Occipital lobe (tissue), 2 donors: ENCODE measurements around the gene HSD17B14. TPM values are rescaled to one million over a fixed set of nuclear protein-coding genes. Genes with fewer than 3 reads are reported as not detected.
"Not testable (repeated sequence)": the region's sequence is repeated elsewhere in the genome, so short reads cannot be mapped to it uniquely, and the experiment has no call there.

ENCODE experiments used
- DNase-seq: peaks from one replicate; lab custom pipeline; 2025; lab: John Stamatoyannopoulos, UW
- total RNA-seq: library from RNA; depleted of rRNA; stranded (reverse); fragments of >200 nt; gene quantifications from one replicate; pipeline ENCODE4 v1.2.3, GENCODE V29; 2014

HSD17B14 gene
- total RNA-seq, 1 donor from 2014 or later: 2.5 TPM

GRCh38 chr19:48799358-48800300 is 36.7 kb downstream of the HSD17B14 start:
- DNase-seq: no peak

GRCh38 chr19:48798937-48799336 is 37.4 kb downstream of the HSD17B14 start:
- DNase-seq: no peak

GRCh38 chr19:48797103-48797502 is 39.2 kb downstream of the HSD17B14 start:
- DNase-seq: no peak

- no peak for DNase-seq
Observed at GRCh38 chr19:48796298-48797083, 39.8 kb downstream of the HSD17B14 start.

GRCh38 chr19:48795685-48796070 is 40.6 kb downstream of the HSD17B14 start:
- no peak for DNase-seq

- peak; percentile 92 for DNase-seq
Observed at GRCh38 chr19:48795055-48795684, 41.1 kb downstream of the HSD17B14 start.

GRCh38 chr19:48794291-48794690 is 42.0 kb downstream of the HSD17B14 start:
- no peak for DNase-seq

- no peak for DNase-seq
Observed at GRCh38 chr19:48793271-48793670, 43.0 kb downstream of the HSD17B14 start.

GRCh38 chr19:48787331-48787730 is 49.0 kb downstream of the HSD17B14 start:
- DNase-seq: not testable (repeated sequence)

GRCh38 chr19:48786422-48786821 is 49.9 kb downstream of the HSD17B14 start:
- not testable (repeated sequence) for DNase-seq

GRCh38 chr19:48784527-48784926 is 51.8 kb downstream of the HSD17B14 start:
- DNase-seq: no peak

GRCh38 chr19:48780631-48781391 is 55.5 kb downstream of the HSD17B14 start:
- DNase-seq: no peak

GRCh38 chr19:48779636-48780035 is 56.7 kb downstream of the HSD17B14 start:
- no peak for DNase-seq

GRCh38 chr19:48777720-48778119 is 58.6 kb downstream of the HSD17B14 start:
- no peak for DNase-seq

- DNase-seq: no peak
Observed at GRCh38 chr19:48777139-48777538, 59.2 kb downstream of the HSD17B14 start.

- DNase-seq: no peak
Observed at GRCh38 chr19:48772503-48772953, 63.8 kb downstream of the HSD17B14 start.

- no peak for DNase-seq
Observed at GRCh38 chr19:48770734-48771472, 65.4 kb downstream of the HSD17B14 start.

GRCh38 chr19:48770266-48770665 is 66.0 kb downstream of the HSD17B14 start:
- no peak for DNase-seq

GRCh38 chr19:48768994-48769713 is 67.1 kb downstream of the HSD17B14 start:
- DNase-seq: no peak
